Left forelimb (tissue), 1 donor: Measurements from ENCODE around the gene FETUB.
"Not testable (repeated sequence)": the region's sequence is repeated elsewhere in the genome, so short reads cannot be mapped to it uniquely, and the experiment has no call there.

Experiments
- DNase-seq: peaks from one replicate; pipeline ENCODE4 v3.0.0-alpha.2; 2018; ENCODE audit warnings: low spot score

FETUB gene

DNA sequence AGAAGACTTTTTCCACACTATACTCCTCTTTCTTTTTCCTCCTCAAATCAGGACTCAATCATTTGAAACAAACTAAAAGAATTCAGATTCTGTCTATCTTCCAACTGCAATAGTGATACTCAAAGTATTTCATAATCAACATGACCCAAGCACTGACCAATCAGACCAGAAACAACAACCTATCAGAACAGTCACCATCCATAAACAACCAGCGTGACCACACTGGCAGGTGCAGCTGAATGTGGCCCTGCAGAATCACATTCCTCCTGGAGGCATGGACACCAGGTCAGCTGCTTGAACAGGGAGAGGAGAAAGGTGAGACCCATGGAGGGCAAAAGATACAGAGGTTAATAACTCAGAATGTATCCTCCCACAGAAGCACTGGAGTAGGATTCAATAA lies 39.0 kb downstream of the FETUB start:
- DNase-seq, result no peak

DNA sequence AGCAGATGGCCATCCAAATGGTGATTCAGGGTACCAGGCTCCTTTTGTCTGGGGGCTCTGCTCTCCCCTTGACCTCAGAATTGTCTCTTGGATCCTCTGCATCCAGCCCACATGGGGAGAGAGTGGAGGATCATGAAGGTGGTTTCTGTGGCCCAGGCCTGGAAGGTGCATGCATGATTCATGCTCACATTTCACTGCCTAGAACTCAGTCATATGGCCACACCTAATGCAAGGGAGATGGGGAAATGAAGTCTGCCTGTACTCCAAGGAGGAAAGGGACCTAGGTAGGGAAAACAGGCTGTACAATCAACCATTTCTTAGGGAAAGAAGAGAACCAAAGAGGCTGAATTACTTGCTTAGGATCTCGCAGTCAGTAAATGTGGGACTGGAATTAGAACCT lies 40.7 kb downstream of the FETUB start:
- DNase-seq, result no peak

DNA sequence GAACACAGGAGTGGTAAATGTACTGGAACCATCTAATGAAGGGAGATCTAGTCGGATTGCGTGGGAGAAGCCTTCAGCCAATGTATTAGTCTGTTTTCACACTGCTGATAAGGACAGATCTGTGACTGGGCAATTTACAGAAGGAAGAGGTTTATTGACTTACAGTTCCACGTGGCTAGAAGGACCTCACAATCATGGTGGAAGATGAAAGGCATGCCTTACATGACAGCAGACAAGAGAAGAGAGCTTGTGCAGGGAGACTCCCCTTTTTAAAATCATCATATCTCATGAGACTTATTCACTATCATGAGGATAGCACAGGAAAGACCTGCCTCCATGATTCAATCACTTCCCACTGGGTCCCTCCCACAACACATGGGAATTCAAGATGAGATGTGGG lies 42.6 kb downstream of the FETUB start:
- no peak for DNase-seq

DNA sequence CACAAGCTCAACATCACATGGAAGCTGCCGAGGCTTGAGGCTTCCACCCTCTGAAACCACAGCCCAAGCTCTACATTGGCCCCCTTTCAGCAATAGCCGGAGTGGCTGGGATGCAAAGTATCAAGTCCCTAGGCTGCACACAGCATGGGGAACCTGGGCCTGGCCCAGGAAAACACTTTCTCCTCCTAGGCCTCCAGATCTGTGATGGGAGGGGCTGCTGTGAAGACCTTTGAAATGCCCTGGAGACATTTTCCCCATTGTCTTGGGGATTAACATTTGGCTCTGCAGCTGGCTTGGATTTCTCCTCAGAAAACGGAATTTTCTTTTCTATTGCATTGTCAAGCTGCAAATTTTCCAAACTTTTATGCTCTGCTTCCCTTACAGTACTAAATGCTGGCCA lies 43.8 kb downstream of the FETUB start:
- no peak for DNase-seq

DNA sequence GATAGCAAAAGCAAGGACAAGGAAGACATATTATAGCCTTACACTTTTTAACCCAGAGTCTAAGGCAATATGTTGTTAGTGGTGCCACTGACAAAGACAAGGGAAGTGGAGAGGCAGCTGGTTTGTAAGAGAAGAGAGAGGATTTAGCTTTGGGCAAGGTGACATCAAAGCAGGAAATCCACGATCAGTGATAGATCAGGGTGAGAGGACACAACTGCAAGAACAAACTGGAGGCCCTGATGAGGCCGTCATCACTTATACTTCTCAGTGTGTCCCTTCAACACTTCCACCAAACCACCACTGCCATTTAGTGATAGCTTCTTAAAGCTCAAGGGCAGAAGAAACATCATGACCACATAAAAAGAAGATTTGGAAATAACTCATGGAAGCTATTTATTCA lies 46.3 kb downstream of the FETUB start:
- not testable (repeated sequence) for DNase-seq

DNA sequence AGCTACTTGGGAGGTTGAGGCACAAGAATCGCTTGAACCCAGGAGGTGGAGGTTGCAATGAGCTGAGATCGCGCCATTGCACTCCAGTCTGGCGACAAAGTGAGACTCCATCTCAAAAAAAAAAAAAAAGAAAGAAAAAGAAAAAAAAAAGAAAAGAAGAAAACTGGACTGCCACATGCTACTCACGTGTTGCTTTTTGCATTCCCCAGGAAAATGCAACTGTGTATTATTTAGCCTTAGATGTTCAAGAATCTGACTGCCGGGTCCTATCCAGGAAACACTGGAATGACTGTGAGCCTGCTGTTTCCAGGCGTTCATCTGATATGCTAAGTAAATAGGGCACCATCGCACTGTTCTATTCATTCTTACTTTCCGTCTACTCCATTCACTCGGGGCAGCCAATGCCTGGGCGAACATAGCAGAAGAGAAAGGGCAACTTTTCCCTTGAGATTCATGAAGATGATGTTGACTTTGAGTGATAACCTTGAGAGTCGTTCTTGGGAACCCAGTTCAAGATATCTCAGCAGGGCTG lies 47.0 kb downstream of the FETUB start:
- no peak for DNase-seq

DNA sequence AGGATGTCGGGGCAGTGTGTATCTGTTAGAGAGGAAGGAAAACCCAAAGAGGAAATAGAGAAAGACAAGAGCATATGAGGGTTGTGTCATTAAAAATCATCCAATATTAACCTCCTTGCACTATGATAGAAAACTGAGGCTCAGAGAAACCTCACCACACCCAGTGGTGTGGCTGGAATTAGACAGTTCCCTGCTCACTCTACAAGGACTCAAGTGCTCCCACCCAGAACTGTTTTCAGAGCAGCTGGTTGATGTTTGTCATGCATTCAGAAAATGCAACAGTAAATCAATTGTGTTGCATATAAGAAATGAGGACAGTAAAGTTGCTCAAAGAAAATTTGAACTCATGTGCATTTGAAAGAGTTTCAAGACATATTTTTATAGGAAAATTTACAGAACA lies 50.1 kb downstream of the FETUB start:
- DNase-seq, result not testable (repeated sequence)

DNA sequence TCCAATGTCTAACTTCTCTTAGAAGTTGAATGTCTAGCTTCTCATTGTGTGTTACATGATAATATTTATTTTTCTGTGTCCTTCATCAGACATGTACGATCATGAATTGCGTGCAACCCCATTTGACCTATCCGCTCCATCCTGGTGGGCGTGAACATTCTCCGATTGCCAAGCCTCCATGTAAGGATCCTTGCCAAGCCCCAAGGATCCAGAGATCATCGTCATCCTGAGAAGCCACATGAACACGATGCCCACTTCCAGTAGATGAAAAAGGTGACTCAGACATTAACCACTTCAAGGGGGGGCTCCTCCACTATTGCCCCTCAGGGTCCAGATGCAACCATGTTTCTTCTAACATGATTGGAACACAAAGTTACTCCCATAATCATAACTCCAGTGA lies 51.5 kb downstream of the FETUB start:
- DNase-seq, result no peak

DNA sequence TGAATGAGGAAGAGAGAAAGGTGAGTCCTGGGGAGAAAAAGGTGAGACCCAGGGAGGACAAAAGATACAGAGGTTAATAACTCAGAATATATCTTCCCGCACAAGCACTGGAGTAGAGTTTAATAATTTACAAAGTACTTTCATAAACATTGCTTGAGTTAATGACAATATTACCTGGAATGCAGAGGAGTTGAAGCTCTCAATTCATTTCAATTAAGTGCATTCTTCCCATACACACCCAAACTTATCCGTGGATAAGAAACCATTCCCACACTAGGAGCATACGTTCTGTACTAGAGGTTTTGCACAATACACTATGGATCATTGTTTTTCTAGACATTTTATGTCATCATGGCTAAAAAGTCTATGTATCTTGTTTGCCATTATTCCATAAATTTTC lies 53.6 kb downstream of the FETUB start:
- DNase-seq, result no peak

DNA sequence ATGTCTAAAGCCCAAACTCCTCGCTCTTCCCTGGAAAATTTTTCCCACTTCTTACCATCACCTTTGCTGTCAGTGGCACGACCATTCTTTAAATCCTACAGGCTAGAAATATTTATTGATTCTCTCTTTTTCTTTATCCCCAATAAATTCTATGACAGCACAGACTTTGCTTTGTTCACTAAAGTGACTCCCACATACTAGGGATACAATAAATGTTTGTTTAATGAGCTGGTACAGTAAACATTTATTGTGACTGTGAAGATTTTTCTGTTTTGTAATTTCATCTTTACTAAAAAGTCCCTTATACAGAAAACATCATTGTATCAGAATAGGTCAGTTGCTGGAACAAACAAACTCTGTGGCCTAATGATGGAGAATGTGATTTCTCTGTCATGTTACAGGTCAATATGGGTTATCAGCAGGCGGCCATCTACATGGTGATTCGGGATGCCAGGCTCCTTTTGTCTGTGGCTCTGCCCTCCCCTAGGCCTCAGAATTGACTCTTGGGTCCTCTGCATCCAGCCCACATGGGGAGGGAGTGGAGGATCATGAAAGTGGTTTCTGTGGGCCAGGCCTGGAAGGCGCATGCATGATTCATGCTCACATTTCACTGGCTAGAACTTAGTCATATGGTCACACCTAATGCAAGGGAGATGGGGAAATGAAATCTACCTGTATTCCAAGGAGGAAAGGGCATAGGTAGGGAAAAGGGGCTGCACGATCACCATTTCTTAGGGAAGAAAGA lies 54.3 kb downstream of the FETUB start:
- no peak for DNase-seq

DNA sequence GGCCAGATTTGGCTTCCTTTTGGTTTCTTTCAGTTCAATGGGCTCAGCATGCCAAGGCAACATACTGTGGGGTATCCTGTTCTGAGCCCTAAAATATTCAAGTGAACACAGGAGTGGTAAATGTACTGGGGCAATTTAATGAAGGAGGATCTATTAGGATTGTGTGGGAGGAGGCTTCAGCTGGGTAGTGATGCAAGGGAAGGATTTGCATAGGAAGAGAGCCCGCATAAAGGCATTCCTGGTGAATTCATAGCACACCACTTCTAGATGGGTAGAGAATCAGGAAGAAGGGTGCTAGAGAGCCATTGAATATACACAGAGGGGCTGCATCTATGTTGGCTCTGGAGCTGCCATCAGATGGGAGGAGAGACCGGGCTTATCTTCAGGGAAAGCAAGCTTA lies 56.3 kb downstream of the FETUB start:
- no peak for DNase-seq

DNA sequence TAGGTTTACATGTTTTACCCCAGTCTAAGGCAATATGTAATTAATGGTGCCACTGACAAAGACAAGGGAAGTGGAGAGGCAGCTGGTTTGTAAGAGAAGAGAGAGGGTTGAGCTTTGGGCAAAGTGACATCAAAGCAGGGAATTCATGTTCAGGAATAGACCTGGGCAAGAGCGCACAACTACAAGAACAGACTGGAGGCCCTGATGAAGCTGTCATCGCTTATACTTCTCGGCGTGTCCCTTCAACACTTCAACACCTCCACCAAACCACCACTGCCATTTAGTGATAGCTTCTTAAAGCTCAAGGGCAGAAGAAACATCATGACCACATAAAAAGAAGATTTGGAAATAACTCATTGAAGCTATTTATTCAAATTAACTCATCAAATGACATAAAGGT lies 57.3 kb downstream of the FETUB start:
- no peak for DNase-seq

DNA sequence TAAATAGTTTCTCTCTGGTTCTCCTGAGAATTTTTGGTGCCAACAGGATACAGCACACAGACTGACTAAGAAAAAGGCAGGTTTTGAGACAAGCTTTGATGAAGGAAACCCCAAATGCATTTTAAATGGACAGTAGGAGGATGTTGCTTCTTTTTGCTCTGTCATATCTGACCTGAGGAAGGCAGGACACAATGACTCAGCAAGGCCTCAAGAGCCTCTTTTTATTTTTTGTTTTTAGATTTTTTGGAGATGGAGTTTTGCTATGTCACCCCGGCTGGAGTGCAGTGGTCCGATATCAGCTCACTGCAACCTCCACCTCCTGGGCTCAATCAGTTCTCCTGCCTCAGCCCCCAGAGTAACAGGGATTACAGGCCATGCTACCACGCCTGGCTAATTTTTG lies 60.1 kb downstream of the FETUB start:
- DNase-seq, result no peak

DNA sequence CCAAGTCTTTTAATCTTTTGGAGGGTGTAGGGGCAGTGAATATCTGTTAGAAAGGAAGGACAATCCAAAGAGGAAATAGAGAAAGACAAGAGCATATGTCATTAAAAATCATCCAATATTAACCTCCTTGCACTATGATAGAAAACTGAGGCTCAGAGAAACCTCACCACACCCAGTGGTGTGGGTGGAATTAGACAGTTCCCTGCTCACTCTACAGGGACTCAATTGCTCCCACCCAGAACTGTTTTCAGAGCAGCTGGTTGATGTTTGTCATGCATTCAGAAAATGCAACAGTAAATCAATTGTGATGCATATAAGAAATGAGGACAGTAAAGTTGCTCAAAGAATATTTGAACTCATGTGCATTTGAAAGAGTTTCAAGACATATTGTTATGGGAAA lies 62.3 kb downstream of the FETUB start:
- DNase-seq, result not testable (repeated sequence)
